ENCODE measurements around the gene PHLDB1. TPM values are rescaled to one million over a fixed set of nuclear protein-coding genes. Genes with fewer than 3 reads are reported as not detected.

Gene PHLDB1
- total RNA-seq, 3 donors from 2014 or later = 104 to 150 (median 109) TPM

DNA sequence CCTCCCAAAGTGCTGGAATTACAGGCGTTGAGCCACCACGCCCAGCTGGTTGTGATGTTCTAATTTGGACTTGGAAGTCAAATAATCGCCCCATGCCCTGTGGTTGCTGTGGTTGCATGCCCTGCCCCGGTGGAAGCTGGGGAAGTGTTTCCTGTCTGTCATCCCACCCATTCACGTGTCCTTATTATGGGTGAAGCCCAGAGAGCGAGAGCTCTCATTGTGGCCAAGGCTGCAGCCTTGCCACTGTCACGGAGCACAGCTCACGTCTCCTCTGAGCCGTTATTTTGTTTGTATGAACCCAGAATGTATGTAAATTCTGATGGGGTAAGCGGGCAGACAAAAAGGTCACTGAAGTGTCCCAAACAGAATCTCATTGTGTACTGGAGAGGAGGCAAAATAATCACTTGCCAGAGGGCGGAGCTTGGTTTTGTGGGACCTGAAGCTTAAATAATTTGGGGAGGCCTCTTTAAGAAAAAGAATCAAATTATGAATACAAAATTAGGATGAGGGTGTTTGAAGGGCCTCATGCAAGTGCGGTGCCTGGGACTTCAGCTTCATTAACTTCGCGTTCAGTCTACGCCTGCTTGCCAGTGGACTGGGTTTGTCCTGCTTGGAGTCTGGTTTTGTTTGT is 97.8 kb downstream of the PHLDB1 start:
- intact Hi-C loops (cut with DNase I; ENCODE audit: low total_unique reads) = no loop called here
- H3K4me1 ChIP-seq = no peaks in the 10 kb centered on the region
- no peak for DNase-seq (ENCODE audit: low spot score in 2 of 2)
- no peak overlapping the region for H3K4me3 ChIP-seq
- H3K27ac ChIP-seq = no peak overlapping the region
- H3K27me3 ChIP-seq = no peaks in the 10 kb centered on the region
- TF ChIP-seq POLR2AphosphoS5 (IDR thresholded peaks at IDR 0.05) (no peak), POLR2A (IDR thresholded peaks at IDR 0.05) (no peak)
- TF ChIP-seq, protein P1, sequence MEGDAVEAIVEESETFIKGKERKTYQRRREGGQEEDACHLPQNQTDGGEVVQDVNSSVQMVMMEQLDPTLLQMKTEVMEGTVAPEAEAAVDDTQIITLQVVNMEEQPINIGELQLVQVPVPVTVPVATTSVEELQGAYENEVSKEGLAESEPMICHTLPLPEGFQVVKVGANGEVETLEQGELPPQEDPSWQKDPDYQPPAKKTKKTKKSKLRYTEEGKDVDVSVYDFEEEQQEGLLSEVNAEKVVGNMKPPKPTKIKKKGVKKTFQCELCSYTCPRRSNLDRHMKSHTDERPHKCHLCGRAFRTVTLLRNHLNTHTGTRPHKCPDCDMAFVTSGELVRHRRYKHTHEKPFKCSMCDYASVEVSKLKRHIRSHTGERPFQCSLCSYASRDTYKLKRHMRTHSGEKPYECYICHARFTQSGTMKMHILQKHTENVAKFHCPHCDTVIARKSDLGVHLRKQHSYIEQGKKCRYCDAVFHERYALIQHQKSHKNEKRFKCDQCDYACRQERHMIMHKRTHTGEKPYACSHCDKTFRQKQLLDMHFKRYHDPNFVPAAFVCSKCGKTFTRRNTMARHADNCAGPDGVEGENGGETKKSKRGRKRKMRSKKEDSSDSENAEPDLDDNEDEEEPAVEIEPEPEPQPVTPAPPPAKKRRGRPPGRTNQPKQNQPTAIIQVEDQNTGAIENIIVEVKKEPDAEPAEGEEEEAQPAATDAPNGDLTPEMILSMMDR (IDR thresholded peaks at IDR 0.05) = no peak
- no peaks in the 10 kb centered on the region for H3K36me3 ChIP-seq
- H3K9me3 ChIP-seq = peaks cover 0 to 6% of the 10 kb centered on the region in 2 donors

DNA sequence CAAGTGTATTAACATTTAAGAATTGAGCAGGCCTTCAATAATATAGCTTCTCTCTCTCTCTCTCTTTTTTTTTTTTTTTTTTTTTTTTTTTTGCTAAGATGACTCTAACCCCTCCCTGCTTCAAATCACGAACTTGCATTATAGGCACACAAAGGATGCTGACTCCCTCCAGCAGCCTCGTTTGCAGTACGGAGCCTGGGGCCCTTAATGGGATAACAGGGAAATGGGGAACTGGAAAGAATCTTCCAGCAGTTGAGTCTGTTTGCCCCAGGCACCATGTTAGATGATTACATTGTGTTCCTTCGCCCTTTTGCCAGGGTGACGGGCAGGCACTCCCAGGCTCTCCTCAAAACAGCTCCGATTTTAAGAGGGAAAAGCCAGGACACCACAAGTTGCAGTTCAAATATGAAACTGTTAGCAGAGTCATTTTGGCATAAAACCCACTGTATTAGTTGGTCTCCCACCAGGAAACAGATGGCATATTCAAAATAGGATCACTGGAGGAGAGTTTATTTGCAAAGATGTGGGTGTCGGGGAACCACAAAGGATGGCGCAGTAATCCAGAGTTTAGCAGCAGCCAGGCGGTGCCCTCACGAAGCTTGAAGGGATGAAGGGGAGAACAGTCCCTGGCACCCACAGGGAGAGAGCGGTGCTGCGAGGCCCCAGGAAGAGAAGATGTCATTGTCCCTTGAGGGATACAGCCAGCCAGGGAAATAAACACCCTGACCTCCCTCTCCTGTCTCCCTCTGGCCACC is 98.6 kb downstream of the PHLDB1 start:
- intact Hi-C loops (cut with DNase I; ENCODE audit: low total_unique reads) = no loop called here
- no peak overlapping the region for H3K27ac ChIP-seq
- no peaks in the 10 kb centered on the region for H3K27me3 ChIP-seq
- DNase-seq (ENCODE audit: low spot score in 2 of 2) = no peak
- no peaks in the 10 kb centered on the region for H3K4me1 ChIP-seq
- no peaks in the 10 kb centered on the region for H3K9me3 ChIP-seq
- no peaks in the 10 kb centered on the region for H3K36me3 ChIP-seq
- H3K4me3 ChIP-seq = no peak overlapping the region
- TF ChIP-seq POLR2A (IDR thresholded peaks at IDR 0.05) = no peak
- no peak for TF ChIP-seq POLR2AphosphoS5 (IDR thresholded peaks at IDR 0.05)
- TF ChIP-seq, protein P1 (IDR thresholded peaks at IDR 0.05) = no peak

DNA sequence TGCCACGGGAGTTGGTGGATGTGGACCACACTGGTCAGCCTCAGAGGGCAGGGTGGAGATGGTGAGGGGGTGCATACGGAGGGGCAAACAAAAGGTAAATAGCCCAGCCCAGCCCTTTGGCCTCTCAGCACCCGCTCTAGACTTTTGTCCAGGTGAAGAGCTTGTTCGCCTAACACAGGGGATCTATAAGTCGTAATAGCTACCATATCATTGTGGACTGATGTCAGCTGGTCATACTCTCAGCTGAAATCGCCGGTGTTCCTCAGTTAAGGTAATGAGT is 99.1 kb downstream of the PHLDB1 start:
- no peak for DNase-seq (ENCODE audit: low spot score in 2 of 2)
- Histone ChIP-seq H3K36me3 (no peaks in the 10 kb centered on the region), H3K4me3 (no peak overlapping the region), H3K9me3 (no peaks in the 10 kb centered on the region), H3K27me3 (no peaks in the 10 kb centered on the region), H3K4me1 (no peaks in the 10 kb centered on the region), H3K27ac (no peak overlapping the region)
- intact Hi-C loops (cut with DNase I; ENCODE audit: low total_unique reads) = no loop called here
- TF ChIP-seq, protein P1 (IDR thresholded peaks at IDR 0.05) = no peak
- no peak for TF ChIP-seq POLR2A (IDR thresholded peaks at IDR 0.05)
- TF ChIP-seq POLR2AphosphoS5 (IDR thresholded peaks at IDR 0.05) = no peak

Other genes with a start within 250 kb of the PHLDB1 start
- 10 to 100 TPM; 39.0 to 51.5 (median 51.5) TPM for gene UBE4A, start 248.0 kb upstream of the PHLDB1 start, total RNA-seq
- gene ATP5MG, start 206.0 kb upstream of the PHLDB1 start, total RNA-seq = 10 to 100 TPM; 45.1 to 66.4 (median 56.0) TPM
- gene KMT2A, start 171.1 kb upstream of the PHLDB1 start, total RNA-seq = 10 to 100 TPM; 67.4 to 100.0 (median 79.6) TPM
- 10 to 100 TPM in 1 of 3 donors, 1 to 10 TPM in 2; 3.4 to 15.1 (median 6.2) TPM for gene TTC36, start 80.1 kb upstream of the PHLDB1 start, total RNA-seq
- 10 to 100 TPM; 14.1 to 53.6 (median 38.0) TPM for gene TMEM25, start 76.4 kb upstream of the PHLDB1 start, total RNA-seq
- gene IFT46, start 41.7 kb upstream of the PHLDB1 start, total RNA-seq = 10 to 100 TPM; 24.3 to 45.9 (median 33.4) TPM
- 10 to 100 TPM; 94.1 to 99.1 (median 98.6) TPM for gene ARCN1, start 35.2 kb upstream of the PHLDB1 start, total RNA-seq
- gene TREH, start 72.0 kb downstream of the PHLDB1 start, total RNA-seq = not detected
- 100 to 1,000 TPM in 2 of 3 donors, 10 to 100 TPM in 1; 82.6 to 136 (median 125) TPM for gene DDX6, start 183.5 kb downstream of the PHLDB1 start, total RNA-seq

Data from breast epithelium (tissue), 4 donors.